ENCODE measurements around the gene CD68. TPM values are rescaled to one million over a fixed set of nuclear protein-coding genes. Genes with fewer than 3 reads are reported as not detected.
A peak's percentile ranks its signal among the peaks of the same experiment; 100 is the strongest.

CD68 gene
- total RNA-seq, 1 experiment from 2014 or later = 6.9 TPM

GRCh38 chr17:7557775-7558543 is 21.5 kb upstream of the CD68 start:
- peak overlapping the region; percentile 91 for H3K27ac Mint-ChIP-seq (ENCODE audit: low read depth, unreplicated experiment)
- no peak for TF ChIP-seq CTCF (IDR thresholded peaks at IDR 0.05; ENCODE audit: unreplicated experiment)
- no TSS peak for BruUV-seq (replicated peaks)
- peaks cover 42% of the 10 kb centered on the region for H3K4me1 Mint-ChIP-seq (ENCODE audit: insufficient read depth, unreplicated experiment)
- ChIA-PET CTCF (interaction anchor here (0.6 to 7.1 kb wide), 6 partner anchors 14 to 493 kb away, joined by 3 to 123 read pairs (median 4); no protein-coding TSS in a partner anchor), POLR2A (interaction anchor here (0.5 to 6.0 kb wide), 25 partner anchors 9 to 375 kb away, joined by 3 to 71 read pairs (median 4); partner anchors contain the start of genes CD68, MPDU1, POLR2A and SOX15)
- H3K36me3 Mint-ChIP-seq (ENCODE audit: insufficient read depth, unreplicated experiment) = peaks cover 14% of the 10 kb centered on the region
- H3K27me3 Mint-ChIP-seq (ENCODE audit: insufficient read depth, unreplicated experiment) = no peaks in the 10 kb centered on the region
- intact Hi-C loops (cut with micrococcal nuclease) = no loop called here
- no peaks in the 10 kb centered on the region for H3K9me3 Mint-ChIP-seq (ENCODE audit: unreplicated experiment)
- H3K4me3 Mint-ChIP-seq (ENCODE audit: unreplicated experiment) = peak overlapping the region; percentile 81
- peak; percentile 95 for DNase-seq (ENCODE audit: unreplicated experiment)

- H3K27me3 Mint-ChIP-seq (ENCODE audit: insufficient read depth, unreplicated experiment) = no peaks in the 10 kb centered on the region
- H3K4me1 Mint-ChIP-seq (ENCODE audit: insufficient read depth, unreplicated experiment) = peaks cover 42% of the 10 kb centered on the region
- no TSS peak for BruUV-seq (replicated peaks)
- peak; percentile 65 for DNase-seq (ENCODE audit: unreplicated experiment)
- intact Hi-C loops (cut with micrococcal nuclease) = no loop called here
- H3K4me3 Mint-ChIP-seq (ENCODE audit: unreplicated experiment) = peak within 1 kb of the TSS; percentile 81
- H3K9me3 Mint-ChIP-seq (ENCODE audit: unreplicated experiment) = no peaks in the 10 kb centered on the region
- CTCF ChIA-PET = interaction anchor here (0.6 to 7.1 kb wide), 6 partner anchors 13 to 492 kb away, joined by 3 to 123 read pairs (median 4); no protein-coding TSS in a partner anchor
- peaks cover 17% of the 10 kb centered on the region for H3K36me3 Mint-ChIP-seq (ENCODE audit: insufficient read depth, unreplicated experiment)
- POLR2A ChIA-PET = interaction anchor here (0.5 to 6.0 kb wide), 19 partner anchors 14 to 374 kb away, joined by 3 to 71 read pairs (median 4); partner anchors contain the start of genes CD68, POLR2A, SOX15 and WRAP53
- peak within 1 kb of the TSS; percentile 91 for H3K27ac Mint-ChIP-seq (ENCODE audit: low read depth, unreplicated experiment)
- no peak for TF ChIP-seq CTCF (IDR thresholded peaks at IDR 0.05; ENCODE audit: unreplicated experiment)
These were observed 20.7 kb upstream of the CD68 start, which contains the start of gene TNFSF13 for GRCh38 chr17:7558544-7559319. TNFSF13 (plus strand) TSS chr17:7558750; CDS start chr17:7559040, 290 bp downstream.

- ChIA-PET CTCF (interaction anchor here (0.7 to 7.1 kb wide), 31 partner anchors 10 to 519 kb away, joined by 3 to 123 read pairs (median 6); partner anchors contain the start of genes CD68, CHRNB1, TMEM102 and TMEM95), POLR2A (interaction anchor here (0.5 to 6.0 kb wide), 33 partner anchors 10 to 326 kb away, joined by 3 to 71 read pairs (median 7); partner anchors contain the start of genes CD68, MPDU1, POLR2A and SOX15)
- TF ChIP-seq CTCF (IDR thresholded peaks at IDR 0.05; ENCODE audit: unreplicated experiment) = no peak
- intact Hi-C loops (cut with micrococcal nuclease) = no loop called here
- peaks cover 17% of the 10 kb centered on the region for H3K36me3 Mint-ChIP-seq (ENCODE audit: insufficient read depth, unreplicated experiment)
- no peaks in the 10 kb centered on the region for H3K9me3 Mint-ChIP-seq (ENCODE audit: unreplicated experiment)
- peak overlapping the region; percentile 91 for H3K27ac Mint-ChIP-seq (ENCODE audit: low read depth, unreplicated experiment)
- H3K4me1 Mint-ChIP-seq (ENCODE audit: insufficient read depth, unreplicated experiment) = peaks cover 42% of the 10 kb centered on the region
- peak overlapping the region; percentile 81 for H3K4me3 Mint-ChIP-seq (ENCODE audit: unreplicated experiment)
- H3K27me3 Mint-ChIP-seq (ENCODE audit: insufficient read depth, unreplicated experiment) = no peaks in the 10 kb centered on the region
- DNase-seq (ENCODE audit: unreplicated experiment) = peak; percentile 75
- BruUV-seq (replicated peaks) = no TSS peak
These were observed 19.9 kb upstream of the CD68 start for GRCh38 chr17:7559320-7560171.
